GM04503 (cell line): Measurements from ENCODE around the gene TMBIM1.

Source experiments
- DNase-seq: peaks from one replicate; pipeline ENCODE4 v3.0.0-alpha.2; 2012; ENCODE audit warnings: low read depth

TMBIM1 gene

GRCh38 chr2:218272531-218273212 lies 19.6 kb downstream of the TMBIM1 start:
- peak; percentile 89 for DNase-seq

- no peak for DNase-seq
Measured at GRCh38 chr2:218271865-218272530, 20.3 kb downstream of the TMBIM1 start.

GRCh38 chr2:218271487-218271797 lies 20.9 kb downstream of the TMBIM1 start:
- no peak for DNase-seq

GRCh38 chr2:218270721-218271486 lies 21.4 kb downstream of the TMBIM1 start:
- no peak for DNase-seq

- peak; percentile 97 for DNase-seq
Measured at GRCh38 chr2:218269900-218270720, 22.2 kb downstream of the TMBIM1 start, which contains the start of the genes AAMP and PNKD. Gene AAMP, minus strand, starts transcription at chr2:218270137. Its CDS starts 51 bp downstream, at chr2:218270086. Gene PNKD, plus strand, starts transcription at chr2:218270519. Its CDS starts 17 bp downstream, at chr2:218270536.

- no peak for DNase-seq
Measured at GRCh38 chr2:218267259-218267658, 25.0 kb downstream of the TMBIM1 start.

- no peak for DNase-seq
Measured at GRCh38 chr2:218266316-218266979, 25.9 kb downstream of the TMBIM1 start.

- DNase-seq, result no peak
Measured at GRCh38 chr2:218265626-218266025, 26.7 kb downstream of the TMBIM1 start.

- DNase-seq, result no peak
Measured at GRCh38 chr2:218264773-218265561, 27.3 kb downstream of the TMBIM1 start.

- no peak for DNase-seq
Measured at GRCh38 chr2:218263817-218264641, 28.3 kb downstream of the TMBIM1 start.

- DNase-seq, result no peak
Measured at GRCh38 chr2:218262631-218263586, 29.4 kb downstream of the TMBIM1 start.

GRCh38 chr2:218262237-218262600 lies 30.1 kb downstream of the TMBIM1 start:
- DNase-seq, result no peak

GRCh38 chr2:218261423-218262236 lies 30.7 kb downstream of the TMBIM1 start:
- no peak for DNase-seq

GRCh38 chr2:218260742-218261422 lies 31.4 kb downstream of the TMBIM1 start, which contains the start of gene GPBAR1:
Gene GPBAR1, plus strand, starts transcription at chr2:218261015. Its CDS starts 1,710 bp downstream, at chr2:218262725.
- no peak for DNase-seq

- DNase-seq, result no peak
Measured at GRCh38 chr2:218260166-218260565, 32.1 kb downstream of the TMBIM1 start.

GRCh38 chr2:218259099-218259961 lies 33.0 kb downstream of the TMBIM1 start:
- peak; percentile 19 for DNase-seq
